ENCODE results near the gene RBP2.

GRCh38 chr3:139523718-139524117 lies 47.4 kb upstream of the RBP2 start:
- no peak for TF ChIP-seq RAD21 (IDR thresholded peaks at IDR 0.05)
- TF ChIP-seq REST (IDR thresholded peaks at IDR 0.05) = no peak
- TF ChIP-seq CTCF (IDR thresholded peaks at IDR 0.05; ENCODE audit: low read depth, low read length, missing input control) = no peak
- TF ChIP-seq EGR1 (IDR thresholded peaks at IDR 0.05; ENCODE audit: low read depth in 2 of 2) = no peak
- no peak for TF ChIP-seq FOXA1 (IDR thresholded peaks at IDR 0.05)
